HFFc6 (cell line): ENCODE measurements around the gene NOC3L. TPM values are rescaled to one million over a fixed set of nuclear protein-coding genes. Genes with fewer than 3 reads are reported as not detected.

Experiments used
- DNase-seq: peaks from one replicate; pipeline ENCODE4 v3.0.0-alpha.2; 2018
- H3K27ac Mint-ChIP-seq: 2 replicates; pipeline ENCODE4 v1.8.0; 2020; ENCODE audit warnings: mild to moderate bottlenecking, mixed read lengths
- H3K27me3 Mint-ChIP-seq: 2 replicates; pipeline ENCODE4 v1.8.0; 2021; ENCODE audit warnings: mild to moderate bottlenecking, moderate library complexity, mixed read lengths; ENCODE audit not compliant: insufficient read depth
- H3K36me3 Mint-ChIP-seq: 2 replicates; pipeline ENCODE4 v1.8.0; 2021; ENCODE audit warnings: low read depth, mixed read lengths
- H3K4me1 Mint-ChIP-seq: 2 replicates; pipeline ENCODE4 v1.8.0; 2020; ENCODE audit warnings: low read depth, mixed read lengths
- H3K4me3 Mint-ChIP-seq: 2 replicates; pipeline ENCODE4 v1.8.0; 2020; ENCODE audit warnings: mild to moderate bottlenecking, moderate library complexity, mixed read lengths
- H3K9me3 Mint-ChIP-seq: 2 replicates; pipeline ENCODE4 v1.8.0; 2020; ENCODE audit warnings: mild to moderate bottlenecking, mixed read lengths
- long read RNA-seq: library from polyadenylated mRNA; unstranded; transcript quantifications from one replicate; pipeline ENCODE4 v2.0.0, GENCODE V29; 2019
- total RNA-seq, 6 experiments: library from RNA; stranded (reverse); fragmentation: NEBNext Ultra II Directional; extraction: Animal tissue kit (Norgen Biotek cat#: 25700); gene quantifications; 2 replicates in 1 of 6; 3 replicates in 5 of 6; pipeline ENCODE4 v1.2.3, GENCODE V29; 2021
- TF ChIP-seq, protein P1 (sequence below): fragments of 200-600 bp; sonication (generic); IDR thresholded peaks from 2 replicates; pipeline ENCODE4 v1.5.0; 2021; ENCODE audit warnings: antibody characterized with exemption, mild to moderate bottlenecking

Gene NOC3L, protein sequence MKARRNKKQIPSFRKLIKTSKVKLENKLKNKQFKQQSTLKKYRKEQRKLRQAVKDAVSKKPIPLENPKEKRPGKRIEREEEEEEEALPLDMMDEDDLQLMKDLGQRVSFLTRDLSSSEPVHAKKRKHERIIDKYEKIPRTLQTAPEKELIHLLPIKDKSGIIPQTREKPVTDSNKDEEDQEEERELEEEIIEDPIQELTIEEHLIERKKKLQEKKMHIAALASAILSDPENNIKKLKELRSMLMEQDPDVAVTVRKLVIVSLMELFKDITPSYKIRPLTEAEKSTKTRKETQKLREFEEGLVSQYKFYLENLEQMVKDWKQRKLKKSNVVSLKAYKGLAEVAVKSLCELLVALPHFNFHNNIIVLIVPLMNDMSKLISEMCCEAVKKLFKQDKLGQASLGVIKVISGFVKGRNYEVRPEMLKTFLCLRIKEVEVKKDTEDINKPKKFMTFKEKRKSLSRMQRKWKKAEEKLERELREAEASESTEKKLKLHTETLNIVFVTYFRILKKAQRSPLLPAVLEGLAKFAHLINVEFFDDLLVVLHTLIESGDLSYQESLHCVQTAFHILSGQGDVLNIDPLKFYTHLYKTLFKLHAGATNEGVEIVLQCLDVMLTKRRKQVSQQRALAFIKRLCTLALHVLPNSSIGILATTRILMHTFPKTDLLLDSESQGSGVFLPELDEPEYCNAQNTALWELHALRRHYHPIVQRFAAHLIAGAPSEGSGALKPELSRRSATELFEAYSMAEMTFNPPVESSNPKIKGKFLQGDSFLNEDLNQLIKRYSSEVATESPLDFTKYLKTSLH
- 10 to 100 TPM; 21.6 to 29.1 (median 25.3) TPM for total RNA-seq
- long read RNA-seq, transcript NOC3L-201 (21 exons, 3,455 nt): major isoform, 6 of 37 reads
- long read RNA-seq, partial matches to known transcripts: 27 of 37 reads
- long read RNA-seq, other reads (novel, unspliced or antisense): 4 of 37 reads

DNA sequence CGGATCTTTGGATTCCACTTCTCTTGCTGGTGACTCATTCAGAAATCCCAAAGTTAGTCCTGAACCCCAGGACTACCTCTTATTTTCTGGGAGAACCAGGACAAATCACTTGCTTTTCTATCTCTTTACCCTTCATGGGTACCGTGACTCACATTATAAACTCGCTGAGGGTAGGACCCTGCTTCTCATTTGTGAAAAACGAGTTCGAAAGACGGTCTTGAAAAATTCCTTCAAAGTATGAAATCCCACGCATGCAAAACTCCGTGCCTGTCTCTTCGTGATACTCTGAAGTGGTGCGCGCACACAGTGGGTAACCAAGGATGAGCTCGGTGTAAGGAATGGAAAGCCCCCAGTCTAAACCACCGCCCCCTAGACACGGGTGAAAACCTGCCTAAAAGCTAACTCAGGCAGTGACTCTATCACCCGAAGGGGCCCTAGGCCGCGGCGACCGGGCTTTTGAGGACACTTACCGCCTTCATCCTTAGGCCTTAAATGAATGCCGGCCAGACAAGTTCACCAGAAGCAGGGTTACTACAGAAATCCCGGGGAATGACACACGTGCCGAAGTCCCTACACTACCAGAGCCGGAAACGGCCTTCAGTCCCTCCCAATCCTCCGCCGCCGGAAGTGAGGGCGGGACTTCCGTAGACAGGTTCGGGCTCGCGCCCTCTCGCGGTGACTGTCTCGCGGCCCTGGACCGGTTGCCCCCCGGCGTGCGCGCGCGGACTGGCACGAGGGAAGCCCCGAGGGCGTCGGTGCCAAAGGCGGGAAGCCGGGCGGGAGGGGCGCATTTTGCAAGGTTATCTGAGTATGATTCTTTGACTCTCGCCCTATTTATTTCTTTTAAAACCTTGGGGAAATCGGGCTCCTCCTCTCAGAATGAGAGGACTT, at the start of gene NOC3L:
NOC3L (minus strand) TSS at position 580 of the 891 bp plus-strand sequence; CDS start at position 479, 101 bp downstream.
- H3K27ac Mint-ChIP-seq: peak within 1 kb of the TSS; percentile 91
- peak; percentile 95 for DNase-seq
- TF ChIP-seq, protein P1, sequence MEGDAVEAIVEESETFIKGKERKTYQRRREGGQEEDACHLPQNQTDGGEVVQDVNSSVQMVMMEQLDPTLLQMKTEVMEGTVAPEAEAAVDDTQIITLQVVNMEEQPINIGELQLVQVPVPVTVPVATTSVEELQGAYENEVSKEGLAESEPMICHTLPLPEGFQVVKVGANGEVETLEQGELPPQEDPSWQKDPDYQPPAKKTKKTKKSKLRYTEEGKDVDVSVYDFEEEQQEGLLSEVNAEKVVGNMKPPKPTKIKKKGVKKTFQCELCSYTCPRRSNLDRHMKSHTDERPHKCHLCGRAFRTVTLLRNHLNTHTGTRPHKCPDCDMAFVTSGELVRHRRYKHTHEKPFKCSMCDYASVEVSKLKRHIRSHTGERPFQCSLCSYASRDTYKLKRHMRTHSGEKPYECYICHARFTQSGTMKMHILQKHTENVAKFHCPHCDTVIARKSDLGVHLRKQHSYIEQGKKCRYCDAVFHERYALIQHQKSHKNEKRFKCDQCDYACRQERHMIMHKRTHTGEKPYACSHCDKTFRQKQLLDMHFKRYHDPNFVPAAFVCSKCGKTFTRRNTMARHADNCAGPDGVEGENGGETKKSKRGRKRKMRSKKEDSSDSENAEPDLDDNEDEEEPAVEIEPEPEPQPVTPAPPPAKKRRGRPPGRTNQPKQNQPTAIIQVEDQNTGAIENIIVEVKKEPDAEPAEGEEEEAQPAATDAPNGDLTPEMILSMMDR: peak; percentile 94
- H3K27me3 Mint-ChIP-seq: peaks cover 7% of the 10 kb centered on the region; the same call in 1 of the 2 replicates
- peak within 1 kb of the TSS; percentile 96 for H3K4me3 Mint-ChIP-seq
- H3K4me1 Mint-ChIP-seq: peaks cover 47% of the 10 kb centered on the region
- H3K36me3 Mint-ChIP-seq: peaks cover 19% of the 10 kb centered on the region
- H3K9me3 Mint-ChIP-seq: no peaks in the 10 kb centered on the region

DNA sequence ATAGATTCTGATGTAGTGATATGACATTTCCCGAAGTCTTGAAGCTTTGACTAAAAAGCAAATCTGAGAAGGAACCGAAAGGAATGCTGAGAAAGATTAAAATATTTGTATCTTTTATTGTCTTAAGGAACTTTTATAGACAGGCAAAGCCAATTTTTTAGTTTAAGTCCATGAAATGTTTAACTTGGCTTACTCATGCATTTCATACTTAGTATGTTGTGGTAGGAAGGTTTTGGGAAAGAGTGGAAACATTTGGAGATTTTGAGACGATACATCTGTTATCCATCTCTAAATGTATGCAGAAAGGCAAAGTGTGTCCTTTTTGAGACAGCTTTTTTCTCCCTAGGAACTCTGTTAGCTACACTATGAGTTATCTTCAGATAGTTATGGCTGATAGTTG, 49.7 kb upstream of the NOC3L start:
- Mint-ChIP-seq H3K4me1 (peaks cover 48% of the 10 kb centered on the region), H3K27ac (peak overlapping the region; percentile 33; the same call in 1 of the 2 replicates), H3K9me3 (no peaks in the 10 kb centered on the region), H3K4me3 (peak overlapping the region; percentile 34), H3K36me3 (no peaks in the 10 kb centered on the region), H3K27me3 (no peaks in the 10 kb centered on the region)
- TF ChIP-seq, protein P1: no peak
- peak; percentile 8 for DNase-seq

DNA sequence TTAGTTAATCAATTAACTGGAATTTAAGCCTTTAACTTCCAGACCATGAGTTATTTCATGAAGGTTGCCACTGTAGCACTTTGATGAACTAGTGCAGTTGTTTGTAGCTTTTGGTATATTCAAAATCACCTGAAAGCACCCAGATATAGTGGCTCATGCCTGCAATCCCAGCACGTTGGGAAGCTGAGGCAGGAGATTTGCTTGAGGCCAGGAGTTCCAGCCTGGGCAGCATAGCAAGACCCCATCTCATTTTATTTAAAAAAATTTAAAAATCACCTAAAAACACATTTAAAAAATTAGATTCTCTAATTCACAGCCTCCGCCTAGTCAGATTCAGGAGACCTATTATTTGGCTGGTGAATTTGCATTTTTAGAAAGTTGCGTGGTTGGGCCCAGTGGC, 48.6 kb upstream of the NOC3L start:
- Mint-ChIP-seq H3K27ac (no peak overlapping the region), H3K4me3 (no peak overlapping the region), H3K9me3 (no peaks in the 10 kb centered on the region), H3K27me3 (no peaks in the 10 kb centered on the region), H3K36me3 (no peaks in the 10 kb centered on the region), H3K4me1 (peaks cover 43% of the 10 kb centered on the region)
- TF ChIP-seq, protein P1: no peak
- no peak for DNase-seq

DNA sequence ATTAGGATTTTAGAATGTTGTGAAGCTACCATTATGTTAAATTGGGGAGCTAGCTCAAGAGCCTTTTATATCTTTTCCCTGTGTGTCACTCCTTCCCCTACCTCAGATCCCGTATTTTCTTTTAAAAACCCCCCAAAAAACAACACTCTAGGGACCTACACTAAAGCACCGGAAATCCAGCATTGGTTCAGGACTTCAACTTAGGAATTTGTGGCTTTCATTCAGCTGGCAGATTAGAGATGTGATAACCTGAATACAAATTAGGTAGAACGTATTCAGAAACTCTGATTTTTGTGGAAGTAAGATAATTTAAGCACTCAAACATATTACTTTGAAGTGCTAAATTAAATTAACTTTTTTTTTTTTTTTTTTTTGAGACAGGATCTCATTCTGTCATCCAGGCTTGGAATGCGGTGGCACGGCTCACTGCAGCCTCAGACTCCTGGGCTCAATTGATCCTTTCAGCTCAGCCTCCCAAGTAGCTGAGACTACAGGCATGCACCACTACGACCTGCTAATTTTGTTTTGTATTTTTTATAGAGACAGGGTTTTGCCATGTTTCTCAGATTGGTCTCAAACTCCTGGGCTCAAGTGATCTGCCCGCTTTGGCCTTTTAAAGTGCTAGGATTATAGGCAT, 46.4 kb upstream of the NOC3L start:
- no peak overlapping the region for H3K4me3 Mint-ChIP-seq
- no peak for DNase-seq
- H3K27me3 Mint-ChIP-seq: no peaks in the 10 kb centered on the region
- no peak overlapping the region for H3K27ac Mint-ChIP-seq
- no peaks in the 10 kb centered on the region for H3K36me3 Mint-ChIP-seq
- no peaks in the 10 kb centered on the region for H3K9me3 Mint-ChIP-seq
- H3K4me1 Mint-ChIP-seq: peaks cover 59% of the 10 kb centered on the region
- TF ChIP-seq, protein P1: no peak
